Suprapubic skin (tissue), 4 donors: Measurements from ENCODE around the gene RAPGEF3.

Experiments
- POLR2A ChIP-seq, 2 donors: fragments of 450-650 bp; IDR thresholded peaks; one replicate each; pipeline ENCODE4 v1.6.1; 2017; ENCODE audit warnings: antibody characterized with exemption in 2 of 2, mild to moderate bottlenecking in 2 of 2, moderate library complexity in 2 of 2
- POLR2AphosphoS5 ChIP-seq, 3 donors: sonication (generic); formaldehyde crosslinking; IDR thresholded peaks; one replicate each; pipeline ENCODE4 v1.6.1; 2017; ENCODE audit warnings: antibody characterized with exemption in 3 of 3
- TF ChIP-seq, protein P1 (sequence below), 2 donors: fragments of 200-600 bp in 1 of 2; fragments of 450-650 bp in 1 of 2; sonication (generic) in 1 of 2; IDR thresholded peaks; one replicate each; pipeline ENCODE4 v1.5.1; 2016 to 2019; ENCODE audit warnings: antibody characterized with exemption in 2 of 2, mild to moderate bottlenecking in 1 of 2, moderate library complexity in 1 of 2

- TF ChIP-seq, protein P1, sequence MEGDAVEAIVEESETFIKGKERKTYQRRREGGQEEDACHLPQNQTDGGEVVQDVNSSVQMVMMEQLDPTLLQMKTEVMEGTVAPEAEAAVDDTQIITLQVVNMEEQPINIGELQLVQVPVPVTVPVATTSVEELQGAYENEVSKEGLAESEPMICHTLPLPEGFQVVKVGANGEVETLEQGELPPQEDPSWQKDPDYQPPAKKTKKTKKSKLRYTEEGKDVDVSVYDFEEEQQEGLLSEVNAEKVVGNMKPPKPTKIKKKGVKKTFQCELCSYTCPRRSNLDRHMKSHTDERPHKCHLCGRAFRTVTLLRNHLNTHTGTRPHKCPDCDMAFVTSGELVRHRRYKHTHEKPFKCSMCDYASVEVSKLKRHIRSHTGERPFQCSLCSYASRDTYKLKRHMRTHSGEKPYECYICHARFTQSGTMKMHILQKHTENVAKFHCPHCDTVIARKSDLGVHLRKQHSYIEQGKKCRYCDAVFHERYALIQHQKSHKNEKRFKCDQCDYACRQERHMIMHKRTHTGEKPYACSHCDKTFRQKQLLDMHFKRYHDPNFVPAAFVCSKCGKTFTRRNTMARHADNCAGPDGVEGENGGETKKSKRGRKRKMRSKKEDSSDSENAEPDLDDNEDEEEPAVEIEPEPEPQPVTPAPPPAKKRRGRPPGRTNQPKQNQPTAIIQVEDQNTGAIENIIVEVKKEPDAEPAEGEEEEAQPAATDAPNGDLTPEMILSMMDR (IDR thresholded peaks at IDR 0.05): no peak
- TF ChIP-seq POLR2AphosphoS5 (IDR thresholded peaks at IDR 0.05) (no peak), POLR2A (IDR thresholded peaks at IDR 0.05) (no peak)
These were observed 3.8 kb downstream of the RAPGEF3 start for GRCh38 chr12:47754881-47755280.
